Stimulated activated CD8-positive, alpha-beta memory T cell treated with anti-CD3 and anti-CD28 coated beads, Interleukin-2, amount 100 ng/mL, for 1 hour (primary cell): Measurements from ENCODE around the gene SRPRB.

Experiments used
- DNase-seq, 2 donors: peaks; one replicate each; pipeline ENCODE4 v3.0.0-alpha.2; 2020; ENCODE audit warnings: low read depth in 2 of 2

SRPRB gene

GRCh38 chr3:133825969-133826727 is 20.5 kb downstream of the SRPRB start:
- no peak for DNase-seq

DNA sequence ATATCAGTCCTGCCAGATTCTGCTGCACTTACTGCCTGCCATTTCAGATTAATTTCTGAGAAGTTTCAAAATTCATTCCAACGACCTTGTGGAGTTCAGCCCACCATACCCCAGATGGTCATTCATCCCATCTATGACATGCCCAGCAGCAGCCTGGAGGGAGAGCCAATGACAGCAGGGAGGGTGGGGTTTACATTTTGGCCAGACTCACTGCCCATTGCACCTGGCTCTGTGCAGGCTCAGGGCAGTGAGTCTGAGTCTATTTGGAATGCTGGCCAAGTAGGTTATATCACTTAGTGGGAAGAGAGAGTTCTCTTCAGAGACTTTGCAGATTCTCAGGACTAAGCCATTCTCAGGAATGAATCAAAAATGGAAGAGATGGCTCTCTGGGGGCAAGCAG is 21.5 kb downstream of the SRPRB start:
- DNase-seq = no peak

DNA sequence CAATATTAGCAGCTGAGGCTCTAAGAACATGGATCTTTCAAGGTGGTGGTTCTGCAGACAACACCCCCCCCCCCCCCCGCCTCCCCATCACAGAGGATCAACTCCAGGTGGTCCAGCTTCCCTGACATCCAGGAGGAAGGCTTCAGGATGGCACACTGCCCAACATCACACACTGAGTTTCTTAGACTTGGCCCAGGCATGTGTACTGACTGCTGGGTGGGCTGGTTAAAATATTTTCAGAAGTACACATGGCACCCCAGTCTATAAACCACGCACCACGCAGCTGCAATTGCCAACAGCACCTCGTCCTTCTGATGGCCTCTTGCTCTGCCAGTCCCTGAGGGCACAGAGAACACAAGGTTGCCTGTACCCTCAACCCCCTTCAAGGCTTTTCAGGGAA is 22.1 kb downstream of the SRPRB start:
- no peak for DNase-seq

DNA sequence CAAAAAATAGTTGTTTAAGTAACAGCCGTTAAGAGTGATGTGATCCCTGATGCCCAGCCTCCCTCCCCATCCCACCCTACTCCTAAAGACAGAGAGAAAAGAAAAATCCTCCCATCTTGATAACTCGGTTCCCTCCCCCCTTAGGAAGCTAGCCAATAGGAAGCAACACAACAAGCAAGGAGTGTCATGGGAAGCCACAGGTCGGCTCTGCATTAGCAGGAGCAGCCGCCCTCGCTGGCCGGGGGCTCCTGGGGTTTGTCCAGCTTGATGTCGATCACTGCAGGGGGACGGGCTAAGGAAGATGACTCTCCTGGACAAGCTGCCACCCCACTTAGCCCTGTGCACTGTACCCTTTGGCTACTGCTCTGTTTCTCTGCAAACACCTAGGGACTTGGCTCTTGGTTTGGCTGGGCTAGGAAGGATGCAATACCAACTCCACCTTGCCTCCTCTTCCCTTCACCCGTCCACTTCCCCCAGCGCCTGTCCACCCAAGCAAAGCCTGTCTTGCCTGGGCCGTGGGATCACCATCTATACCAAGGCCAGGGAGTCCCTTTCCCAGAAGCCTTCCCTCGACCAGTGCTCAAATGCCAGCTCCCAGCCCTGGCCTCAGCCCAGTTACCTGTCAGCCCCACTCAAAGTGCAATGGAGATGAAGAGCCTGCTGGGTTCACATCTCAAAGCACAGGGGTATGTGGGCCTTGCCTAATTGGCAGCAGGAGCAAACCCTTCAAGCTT is 23.1 kb downstream of the SRPRB start:
- DNase-seq = no peak

GRCh38 chr3:133829310-133829707 is 23.7 kb downstream of the SRPRB start:
- no peak for DNase-seq

DNA sequence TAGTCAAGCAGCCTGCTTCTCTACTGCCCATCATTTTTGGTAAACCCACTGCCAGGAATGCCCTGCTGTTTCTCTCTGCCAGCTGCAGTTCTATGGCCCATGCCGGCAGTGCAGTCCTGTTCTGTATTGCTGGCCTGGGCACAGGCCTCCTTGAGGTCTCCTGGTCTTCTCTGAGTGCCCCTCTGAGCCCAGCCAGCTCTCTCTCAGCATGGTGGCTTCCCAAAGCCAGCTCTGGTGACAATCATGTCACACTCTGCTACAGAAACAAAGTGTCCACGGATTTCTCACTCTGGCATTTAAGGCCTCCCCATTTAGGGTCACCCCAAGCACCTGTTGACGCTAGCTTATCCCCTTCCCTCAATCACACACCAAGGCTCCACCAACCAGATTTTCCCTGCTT is 24.5 kb downstream of the SRPRB start:
- DNase-seq = no peak

DNA sequence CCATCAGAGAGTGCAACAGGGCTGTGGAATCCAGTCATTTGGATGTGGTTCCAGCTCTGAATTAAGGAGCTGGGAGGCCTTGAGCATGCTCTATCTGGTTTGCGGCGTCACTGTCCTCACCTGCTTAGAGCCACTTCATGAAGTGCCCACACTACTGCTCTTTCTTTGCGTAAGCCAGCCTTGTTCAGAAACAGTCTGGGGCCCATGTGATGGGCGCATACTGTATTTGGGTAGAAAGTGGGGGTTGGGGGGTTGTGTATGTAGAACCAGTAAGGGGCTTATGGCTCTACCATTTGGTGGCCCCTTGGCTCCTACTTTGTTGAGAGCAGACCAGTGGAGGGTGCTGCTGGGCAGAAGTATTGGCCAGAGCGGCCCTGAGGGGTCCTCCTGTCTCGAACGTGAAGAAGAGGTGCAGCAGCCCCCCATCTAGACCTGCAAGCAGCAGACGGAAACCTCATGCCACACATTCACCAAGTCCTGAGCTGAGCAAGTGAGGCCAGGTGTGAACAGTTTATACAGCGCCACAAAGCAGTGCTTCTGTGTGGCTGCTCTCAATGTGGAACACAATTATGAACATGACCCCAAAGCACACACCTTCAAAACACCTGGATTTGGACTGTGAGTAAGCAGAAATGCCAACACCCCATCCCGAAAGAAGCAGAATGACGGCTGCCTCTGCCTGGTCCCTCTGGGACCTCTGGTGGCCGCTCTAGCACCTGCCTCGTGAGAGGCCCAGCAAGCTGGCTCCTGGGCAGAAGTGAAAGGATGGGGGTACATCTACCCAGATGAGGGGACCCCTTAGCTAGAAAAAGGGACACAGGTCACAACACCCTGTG is 26.6 kb downstream of the SRPRB start:
- no peak for DNase-seq

DNA sequence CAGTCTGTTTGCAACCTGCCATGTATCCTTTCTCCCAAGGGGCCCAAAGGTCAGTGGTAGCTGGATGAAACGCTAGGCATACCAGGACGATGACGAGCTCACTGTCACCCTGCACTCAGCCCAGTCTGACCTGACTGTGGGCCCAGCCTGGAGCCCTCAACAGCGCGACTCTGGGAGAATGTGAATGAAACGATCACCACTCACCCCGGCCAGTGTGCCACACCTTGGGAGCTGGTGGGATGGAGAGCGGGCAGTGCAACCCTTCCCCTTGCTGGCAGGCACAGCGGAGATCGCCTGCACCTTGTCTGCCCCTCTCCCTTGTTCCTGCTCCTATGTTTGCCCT is 27.2 kb downstream of the SRPRB start:
- DNase-seq = no peak

DNA sequence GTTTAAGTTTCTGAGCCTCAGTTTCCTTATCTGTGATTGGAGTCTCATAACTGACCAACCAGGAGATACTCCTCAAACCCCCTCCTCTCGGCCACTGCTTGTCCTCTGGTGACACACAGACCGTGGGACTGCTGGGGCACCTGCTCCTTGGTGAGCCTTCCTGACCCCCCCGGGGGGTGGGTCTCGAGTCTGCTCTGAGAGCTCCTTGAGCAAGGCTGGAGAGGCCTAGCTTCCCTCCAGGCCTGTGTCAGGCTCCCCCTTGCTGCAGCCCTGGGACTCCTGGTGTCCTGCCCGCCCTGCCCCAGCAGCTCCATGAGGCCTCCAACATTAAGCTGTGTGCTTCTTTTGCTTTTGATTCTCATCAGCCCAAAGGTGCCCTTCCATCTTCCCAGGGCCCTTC is 27.7 kb downstream of the SRPRB start:
- DNase-seq = no peak

DNA sequence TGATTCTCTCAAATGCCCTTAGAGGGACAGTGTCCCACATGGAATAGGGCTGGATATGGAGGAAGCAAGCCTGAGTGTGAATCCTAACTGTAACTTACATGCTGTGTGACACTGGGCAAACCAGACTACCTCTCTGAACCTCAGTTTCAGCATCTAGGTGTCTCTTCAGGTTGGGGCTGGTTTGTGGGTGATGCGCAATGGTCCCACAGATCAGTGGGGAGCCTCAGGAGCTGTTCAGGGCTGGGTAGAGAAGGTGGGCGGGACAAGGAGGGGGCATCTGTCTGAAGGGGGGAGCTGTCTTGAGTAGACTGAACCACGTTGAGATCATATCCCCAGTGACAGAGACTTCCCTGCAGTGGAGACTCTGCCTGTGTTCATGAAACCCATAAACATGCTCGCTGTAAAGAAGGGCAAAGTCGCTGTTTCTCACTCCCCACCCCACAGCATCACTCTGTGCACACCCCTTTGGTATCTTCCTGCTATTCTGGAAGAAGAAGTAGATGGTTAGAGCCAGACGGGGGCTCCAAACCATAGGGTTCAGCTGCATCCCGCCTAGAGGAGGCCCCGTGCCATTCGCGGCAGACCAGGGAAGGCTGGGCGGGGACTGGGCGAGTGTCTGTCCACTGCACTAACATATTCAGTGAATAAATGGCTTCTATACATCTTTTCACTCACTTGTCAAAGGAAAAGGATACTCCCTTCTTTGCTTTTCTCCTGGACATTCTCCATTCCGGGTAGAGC is 28.4 kb downstream of the SRPRB start:
- no peak for DNase-seq

GRCh38 chr3:133834621-133835417 is 29.2 kb downstream of the SRPRB start:
- DNase-seq = no peak

DNA sequence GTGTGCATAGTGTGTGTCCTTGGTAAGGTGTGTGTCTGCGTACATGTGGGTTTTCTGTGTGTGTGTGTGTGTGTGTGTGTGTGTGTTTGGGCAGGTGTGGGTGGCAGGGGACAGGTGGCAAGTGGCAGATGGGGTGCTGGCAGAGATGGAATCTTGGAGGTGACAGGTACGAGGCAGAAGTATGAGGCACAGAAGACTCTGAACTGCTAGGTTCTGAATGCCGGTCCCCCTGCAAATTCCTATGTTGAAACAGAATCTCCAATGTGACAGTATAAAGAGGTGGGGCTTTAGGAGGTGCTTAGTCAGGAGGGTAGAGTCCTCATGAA is 29.8 kb downstream of the SRPRB start:
- no peak for DNase-seq

DNA sequence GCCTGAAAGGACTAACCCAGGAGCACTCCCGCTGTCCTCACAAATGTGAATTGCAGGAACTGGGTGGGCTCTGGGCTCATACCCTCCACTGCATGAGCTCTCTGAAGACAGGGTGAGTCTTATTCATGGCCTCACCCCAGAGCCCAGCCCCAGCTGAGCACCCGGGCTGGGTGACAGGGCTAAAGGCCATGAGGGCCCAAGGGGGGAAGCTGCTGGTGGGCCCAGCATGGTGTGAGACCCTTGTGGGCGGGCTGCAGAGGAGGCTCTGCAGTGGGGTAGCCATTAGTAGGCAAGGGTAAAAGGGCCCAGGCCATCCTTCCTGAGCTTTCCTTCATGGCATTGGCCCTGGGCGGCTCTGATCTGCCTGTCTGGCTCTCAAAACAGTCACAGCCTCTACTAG is 30.3 kb downstream of the SRPRB start:
- DNase-seq = no peak

DNA sequence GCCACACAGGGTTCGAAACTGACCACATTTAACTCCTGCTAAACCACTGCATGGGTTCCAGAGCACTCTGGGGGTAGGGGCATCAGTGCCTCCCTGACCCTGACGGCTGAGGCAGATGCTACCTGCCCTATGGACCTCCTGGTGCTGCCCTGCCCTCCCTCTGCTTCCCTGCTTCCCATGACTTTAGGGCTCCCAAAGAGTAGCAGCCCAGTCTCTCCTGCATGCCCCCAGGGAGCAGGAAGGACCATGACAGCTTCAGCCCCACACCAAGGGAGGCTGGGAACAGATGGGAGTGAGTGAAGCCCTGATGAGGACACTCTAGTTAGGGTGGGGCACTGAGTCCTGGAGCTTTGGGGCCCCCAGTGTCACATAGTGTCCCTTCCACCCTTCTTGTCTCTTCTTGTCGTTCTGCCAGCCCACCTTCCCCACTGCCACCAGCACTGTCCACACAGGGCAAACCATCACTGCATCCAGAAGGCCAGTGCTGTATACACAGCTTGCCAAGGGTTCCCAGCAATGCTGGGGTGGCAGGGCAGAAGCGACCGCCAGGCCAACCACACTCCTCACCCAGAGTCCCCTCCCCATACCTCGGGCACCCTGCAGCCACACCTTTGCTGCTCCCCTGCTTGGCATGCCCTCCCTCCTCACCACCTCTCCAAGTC is 31.0 kb downstream of the SRPRB start:
- DNase-seq = no peak

DNA sequence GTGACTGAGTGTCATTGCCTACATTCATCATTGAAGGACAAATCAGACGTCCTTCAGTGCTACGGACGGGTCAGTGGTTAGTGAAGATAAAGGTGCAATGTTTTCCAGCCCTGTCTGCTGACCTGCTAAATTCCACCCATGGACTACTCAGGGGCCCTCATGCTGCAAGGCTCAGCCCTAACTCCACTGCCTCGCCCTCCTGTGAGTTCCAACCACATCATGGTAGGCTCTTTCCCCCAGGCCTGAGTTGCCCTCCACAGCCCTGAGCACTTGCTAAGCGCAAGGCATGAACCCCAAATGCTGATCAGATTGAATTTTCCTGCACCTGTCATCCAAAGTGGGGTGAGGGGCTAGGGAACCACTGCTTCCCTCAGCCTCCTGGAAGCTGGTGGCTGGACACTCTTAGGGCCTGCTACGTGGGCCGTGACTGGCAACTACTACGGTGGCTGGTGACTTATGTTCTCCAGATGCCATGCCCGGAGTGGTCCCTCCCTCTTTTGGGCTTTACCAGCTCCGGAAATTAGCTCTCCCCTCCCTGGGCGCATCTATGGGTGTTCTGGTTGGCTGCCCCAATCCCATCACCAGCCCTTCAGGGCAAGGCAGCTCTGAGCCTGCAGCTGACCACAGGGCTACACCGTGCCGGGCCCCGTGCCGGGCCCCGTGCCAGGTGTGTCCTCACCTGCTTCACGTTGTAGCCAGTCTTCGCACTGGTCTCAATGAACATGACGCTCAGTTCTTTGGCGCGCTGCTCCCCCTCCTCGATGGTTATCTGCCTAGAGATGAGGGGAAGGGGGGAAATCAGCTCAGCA is 32.1 kb downstream of the SRPRB start:
- no peak for DNase-seq

GRCh38 chr3:133838296-133838789 is 32.7 kb downstream of the SRPRB start:
- DNase-seq = no peak

DNA sequence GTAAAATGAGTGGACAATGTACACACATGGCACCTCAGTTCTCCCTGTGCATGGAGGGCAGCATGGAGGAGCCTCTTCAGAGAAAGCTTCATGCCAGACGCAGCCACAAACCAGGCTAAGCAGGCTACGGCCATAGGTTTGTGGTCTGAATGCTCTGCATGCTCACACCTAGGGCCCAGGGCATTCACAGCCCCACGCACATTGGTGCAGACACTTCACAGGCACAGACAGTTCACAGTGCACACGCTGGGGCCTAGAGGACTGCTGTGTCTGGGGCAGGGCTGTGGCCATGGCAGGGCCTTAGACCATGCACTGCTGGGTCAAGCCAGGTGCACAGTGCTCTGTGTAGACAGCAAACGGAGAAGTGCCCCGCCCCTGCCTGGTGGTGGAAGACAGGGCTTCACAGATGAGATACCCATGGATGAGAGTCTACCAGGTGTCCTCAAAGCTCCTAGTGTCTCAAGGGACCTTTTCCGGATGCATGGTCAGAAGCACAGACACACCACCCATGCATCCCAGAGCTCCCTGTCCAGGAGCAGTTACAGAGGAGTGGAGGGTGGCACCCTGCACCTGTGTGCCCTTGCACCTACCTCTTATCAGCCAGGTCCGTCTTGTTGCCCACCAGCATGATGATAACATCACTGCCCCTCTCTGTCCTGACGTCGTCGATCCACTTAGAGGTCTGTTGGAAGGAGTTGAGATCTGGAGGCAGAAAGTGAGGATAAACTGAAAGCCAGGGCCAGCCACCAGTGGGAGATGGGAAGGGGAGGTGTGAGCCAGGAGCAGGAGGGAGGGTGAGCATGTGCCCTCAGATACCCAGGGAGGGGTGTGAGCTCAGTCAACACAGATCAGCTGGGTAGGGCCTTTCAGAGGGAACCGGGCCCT is 33.5 kb downstream of the SRPRB start:
- no peak for DNase-seq

- no peak for DNase-seq
These were observed 34.6 kb downstream of the SRPRB start for GRCh38 chr3:133840055-133840737.
